Measurements from ENCODE around the gene MAML3.

Gene MAML3

DNA sequence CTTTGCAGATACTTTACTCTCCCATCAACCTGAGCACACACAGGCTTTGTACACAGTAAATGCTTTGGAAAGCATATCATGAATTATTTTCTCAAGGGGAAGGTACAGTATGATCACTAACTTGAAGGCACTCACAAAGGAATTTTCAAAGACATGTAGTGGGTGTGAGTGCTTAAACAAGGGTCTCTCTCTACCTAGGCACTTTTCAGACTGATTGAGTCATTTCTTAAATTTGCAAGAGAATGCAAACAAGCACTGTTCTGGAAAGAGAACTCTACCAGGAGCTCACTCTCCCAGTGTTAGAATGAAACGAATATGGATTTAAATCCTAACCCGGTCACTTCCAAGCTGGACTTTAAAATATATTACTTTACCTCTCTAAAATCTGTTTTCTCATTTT, 85.7 kb downstream of the MAML3 start:
- DNase-seq: no peak

GRCh38 chr4:140066031-140066930, 87.7 kb downstream of the MAML3 start:
- DNase-seq: no peak

DNA sequence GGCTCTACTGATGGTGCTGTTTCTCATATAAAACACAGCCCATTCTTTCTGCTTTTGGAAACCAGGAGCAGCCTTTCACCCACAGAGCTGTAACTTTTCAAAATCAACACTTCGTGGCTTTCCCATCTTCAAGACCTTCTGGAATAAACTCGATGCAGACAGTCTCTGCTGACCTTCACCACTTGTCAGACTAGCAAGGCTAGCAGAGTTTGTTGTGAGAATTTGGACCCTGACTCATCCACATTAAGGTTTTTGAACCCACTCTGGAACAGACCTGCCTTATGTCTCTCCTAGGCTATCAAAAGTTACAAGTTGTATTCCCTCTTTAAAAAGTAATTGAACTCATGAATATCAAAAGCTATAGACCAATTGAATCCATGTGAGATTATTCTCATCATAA, 88.6 kb downstream of the MAML3 start:
- DNase-seq: no peak

DNA sequence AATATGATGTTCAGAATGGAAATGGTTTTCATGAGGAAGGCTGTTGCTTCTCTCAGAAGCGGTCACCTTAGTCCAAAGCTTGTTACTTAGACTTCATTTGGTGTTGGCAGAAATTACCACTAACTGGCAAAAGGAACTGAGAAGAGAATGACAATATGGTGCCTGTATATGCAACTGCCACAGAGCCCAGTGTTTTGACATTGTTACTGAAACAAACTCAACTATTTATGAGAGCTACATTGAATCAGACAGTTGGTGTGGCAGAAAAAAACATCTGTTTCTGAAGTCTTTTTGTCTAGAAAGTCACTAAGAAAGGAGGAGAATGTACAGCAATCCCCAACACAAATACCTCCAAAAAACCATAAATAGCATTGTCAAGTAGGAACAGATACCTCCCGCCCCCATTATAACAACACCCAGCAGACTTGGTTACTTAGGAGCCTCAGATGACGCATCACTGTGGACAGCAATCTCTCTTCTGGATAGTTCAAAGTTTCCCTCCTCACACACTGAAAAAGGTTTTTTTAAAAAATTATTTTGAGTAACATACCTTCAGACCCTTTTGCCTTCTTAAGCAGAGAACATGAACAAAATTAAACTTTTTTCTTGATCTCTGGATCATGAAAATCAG, 92.2 kb downstream of the MAML3 start:
- no peak for DNase-seq

DNA sequence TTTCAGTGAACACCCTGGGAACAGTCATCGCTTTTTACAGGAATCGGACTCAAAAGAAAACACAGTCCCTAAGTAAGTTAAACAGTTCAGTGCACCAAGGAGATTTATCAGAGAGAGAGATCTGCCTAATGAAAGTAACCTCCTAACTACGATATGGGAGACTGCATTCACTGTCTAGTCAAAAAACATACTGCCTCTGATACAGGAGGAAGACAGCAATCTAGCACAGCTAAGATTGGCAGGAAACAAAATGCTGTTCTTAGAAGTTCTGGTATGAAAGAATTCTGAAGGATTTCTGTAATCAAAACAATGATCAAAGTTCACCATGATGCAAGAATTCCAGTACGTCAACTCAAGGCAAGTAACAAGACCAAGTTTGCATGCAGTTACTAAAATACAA, 92.8 kb downstream of the MAML3 start:
- DNase-seq: no peak

DNA sequence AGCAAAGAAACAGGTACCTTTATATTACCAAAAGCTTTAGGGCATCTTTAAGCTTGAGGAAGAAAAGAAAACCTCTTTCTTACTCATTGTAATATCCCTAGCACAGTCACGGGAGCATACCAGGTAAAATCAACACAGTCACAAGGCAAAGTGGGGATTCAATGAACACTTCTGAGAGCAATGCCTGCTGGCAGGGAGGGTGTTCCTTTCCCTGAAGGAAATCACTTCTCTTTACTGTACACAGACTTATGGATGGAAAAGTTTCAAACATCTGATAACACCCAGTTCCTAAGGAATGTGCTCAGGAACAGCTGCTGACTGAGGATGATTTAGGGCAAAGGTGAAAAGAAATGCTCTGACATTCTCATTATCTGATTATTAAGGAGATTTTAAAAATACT, 94.8 kb downstream of the MAML3 start:
- DNase-seq: no peak

- no peak for DNase-seq
Observed at GRCh38 chr4:140057701-140058100, 96.3 kb downstream of the MAML3 start.

GRCh38 chr4:140056015-140056414, 98.0 kb downstream of the MAML3 start:
- DNase-seq: no peak

DNA sequence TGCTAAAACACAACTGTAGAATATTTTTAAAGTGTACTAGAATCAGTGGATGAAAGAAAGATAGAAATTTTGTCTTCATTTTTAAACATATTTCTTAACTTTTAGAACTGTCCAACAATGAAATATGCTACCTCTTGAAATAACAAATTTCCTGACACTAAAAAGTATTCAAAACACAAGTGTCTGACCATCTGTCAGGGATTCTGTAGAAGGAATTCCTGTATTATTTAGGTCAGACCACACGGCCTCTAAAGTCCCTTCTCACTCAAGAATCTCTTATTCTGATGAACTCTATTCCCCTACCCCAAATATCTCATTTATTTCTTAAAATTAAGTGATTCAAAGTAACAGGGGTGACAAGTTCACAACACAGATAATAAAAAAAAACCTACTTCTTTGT, 99.1 kb downstream of the MAML3 start:
- DNase-seq: no peak

DNA sequence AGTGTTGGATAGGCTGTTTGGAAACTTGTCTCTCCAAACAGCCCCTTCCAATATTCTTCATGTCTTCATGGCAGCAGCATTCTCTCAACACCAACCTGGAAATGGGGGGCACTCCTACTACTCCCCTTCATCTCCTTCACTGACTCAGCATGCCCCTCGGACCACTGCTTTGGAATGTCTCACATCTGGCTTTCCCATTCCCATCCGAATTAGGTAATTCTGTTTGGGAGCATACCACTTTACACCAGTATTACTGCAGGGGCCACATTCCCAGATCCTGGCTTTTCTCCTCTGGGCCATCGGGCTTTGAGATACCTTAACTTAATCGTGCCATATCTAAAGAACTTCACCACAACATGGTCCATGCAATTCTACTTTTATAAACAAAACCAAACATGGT, 100.8 kb downstream of the MAML3 start:
- no peak for DNase-seq

- no peak for DNase-seq
Observed at GRCh38 chr4:140052050-140052449, 101.9 kb downstream of the MAML3 start.

GRCh38 chr4:140049849-140050637, 103.9 kb downstream of the MAML3 start:
- DNase-seq: peak; percentile 11

GRCh38 chr4:140049024-140049848, 104.7 kb downstream of the MAML3 start:
- DNase-seq: peak; percentile 76

GRCh38 chr4:140048419-140048995, 105.5 kb downstream of the MAML3 start:
- DNase-seq: no peak

- no peak for DNase-seq
Observed at GRCh38 chr4:140047786-140048185, 106.2 kb downstream of the MAML3 start.

DNA sequence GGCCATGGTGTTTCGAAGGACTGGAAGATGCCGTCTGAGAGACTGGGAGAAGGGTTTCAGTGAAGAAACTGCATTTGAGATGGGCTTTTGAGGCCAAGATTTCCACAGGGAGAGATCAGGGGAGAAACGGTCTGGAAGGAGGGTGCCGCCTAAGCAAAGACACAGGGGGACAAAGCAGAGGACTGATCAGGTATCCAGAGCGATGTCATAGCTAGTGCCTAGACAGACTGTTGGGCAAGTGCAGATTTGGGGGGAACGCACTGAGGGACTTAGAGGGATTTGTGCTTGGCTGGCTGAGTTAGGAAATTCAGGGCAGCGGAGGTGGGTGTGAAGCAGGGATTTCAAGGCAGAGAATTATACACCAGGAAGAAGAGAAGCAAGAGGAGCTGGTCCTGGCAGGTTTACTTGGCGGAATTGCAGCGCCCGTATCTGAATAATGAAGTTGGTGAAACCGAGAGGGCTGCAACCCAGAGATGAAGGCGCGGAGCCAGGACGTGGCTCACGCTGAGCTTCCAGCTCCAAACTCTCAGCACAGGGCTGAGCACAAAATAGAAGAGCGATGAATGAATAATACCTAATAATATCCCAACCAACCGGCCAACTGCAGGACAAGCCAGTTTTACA, 106.9 kb downstream of the MAML3 start:
- no peak for DNase-seq

- no peak for DNase-seq
Observed at GRCh38 chr4:140046543-140046942, 107.4 kb downstream of the MAML3 start.

GRCh38 chr4:140046016-140046415, 108.0 kb downstream of the MAML3 start:
- DNase-seq: no peak

GRCh38 chr4:140044337-140044902, 109.6 kb downstream of the MAML3 start:
- DNase-seq: no peak

DNA sequence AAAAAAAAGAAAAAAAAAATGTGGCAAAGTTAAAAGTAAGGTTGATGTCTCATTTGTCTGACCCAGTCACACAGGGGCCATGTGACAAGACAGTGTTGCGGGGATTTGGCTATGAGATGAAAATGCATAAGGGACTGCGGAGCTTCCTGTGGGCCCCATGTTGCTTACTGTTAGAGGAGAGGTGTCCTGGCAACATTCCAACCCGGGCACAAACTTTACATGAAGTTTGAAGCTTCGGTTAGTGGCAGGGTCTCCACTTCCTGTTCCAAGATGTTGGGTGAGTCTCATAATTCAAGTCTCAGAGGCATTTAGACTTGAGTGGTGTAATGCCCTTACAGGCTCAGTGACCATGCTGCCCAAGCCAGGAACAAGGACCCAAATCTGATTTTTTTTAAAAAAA, 111.3 kb downstream of the MAML3 start:
- no peak for DNase-seq

GRCh38 chr4:140038031-140038533, 115.9 kb downstream of the MAML3 start:
- no peak for DNase-seq
